ENCODE results near the gene GTF2F2.
"Not testable (repeated sequence)": the region's sequence is repeated elsewhere in the genome, so short reads cannot be mapped to it uniquely, and the experiment has no call there.

Gene GTF2F2

GRCh38 chr13:45180713-45181601 lies 60.6 kb downstream of the GTF2F2 start:
- no peak for DNase-seq

GRCh38 chr13:45184693-45185092 lies 64.4 kb downstream of the GTF2F2 start:
- DNase-seq = no peak

- DNase-seq = no peak
These were observed 65.0 kb downstream of the GTF2F2 start for GRCh38 chr13:45185286-45185685.

GRCh38 chr13:45189077-45189476 lies 68.8 kb downstream of the GTF2F2 start:
- not testable (repeated sequence) for DNase-seq

GRCh38 chr13:45189511-45189910 lies 69.2 kb downstream of the GTF2F2 start:
- DNase-seq = not testable (repeated sequence)

- DNase-seq = no peak
These were observed 71.6 kb downstream of the GTF2F2 start for GRCh38 chr13:45191874-45192273.

GRCh38 chr13:45194081-45194939 lies 74.0 kb downstream of the GTF2F2 start:
- DNase-seq = no peak

GRCh38 chr13:45195421-45195820 lies 75.1 kb downstream of the GTF2F2 start:
- no peak for DNase-seq

GRCh38 chr13:45196096-45196495 lies 75.8 kb downstream of the GTF2F2 start:
- DNase-seq = no peak

GRCh38 chr13:45196622-45197021 lies 76.3 kb downstream of the GTF2F2 start:
- DNase-seq = no peak

GRCh38 chr13:45198041-45198440 lies 77.7 kb downstream of the GTF2F2 start:
- no peak for DNase-seq

- DNase-seq = no peak
These were observed 78.6 kb downstream of the GTF2F2 start for GRCh38 chr13:45198924-45199323.

GRCh38 chr13:45199711-45200110 lies 79.4 kb downstream of the GTF2F2 start:
- DNase-seq = no peak

- DNase-seq = no peak
These were observed 80.5 kb downstream of the GTF2F2 start, which contains the start of gene KCTD4 for GRCh38 chr13:45200701-45201232. TSS of gene KCTD4 (minus strand) at chr13:45201045. CDS start at chr13:45194567, 6,478 bp downstream.

GRCh38 chr13:45205124-45205523 lies 84.8 kb downstream of the GTF2F2 start:
- DNase-seq = no peak

GRCh38 chr13:45206340-45206739 lies 86.0 kb downstream of the GTF2F2 start:
- no peak for DNase-seq

GRCh38 chr13:45207319-45207718 lies 87.0 kb downstream of the GTF2F2 start:
- DNase-seq = no peak

GRCh38 chr13:45208132-45208531 lies 87.8 kb downstream of the GTF2F2 start:
- no peak for DNase-seq

GRCh38 chr13:45209229-45209628 lies 88.9 kb downstream of the GTF2F2 start:
- DNase-seq = no peak

GRCh38 chr13:45215392-45216077 lies 95.2 kb downstream of the GTF2F2 start:
- no peak for DNase-seq

GRCh38 chr13:45216193-45216592 lies 95.9 kb downstream of the GTF2F2 start:
- DNase-seq = no peak

- DNase-seq = no peak
These were observed 98.4 kb downstream of the GTF2F2 start for GRCh38 chr13:45218689-45219088.

Measured in activated CD4-positive, CD25-positive, alpha-beta regulatory T cell treated with anti-CD3 and anti-CD28 coated beads, Interleukin-2, amount 50 U/mL, for 72 hours (primary cell).